ENCODE results near the gene SOBP. TPM values are rescaled to one million over a fixed set of nuclear protein-coding genes. Genes with fewer than 3 reads are reported as not detected.
"Not testable (repeated sequence)": the region's sequence is repeated elsewhere in the genome, so short reads cannot be mapped to it uniquely, and the experiment has no call there.

Gene SOBP
- total and polyA plus RNA-seq, 8 donors: 0.58 to 16.9 (median 4.4) TPM

DNA sequence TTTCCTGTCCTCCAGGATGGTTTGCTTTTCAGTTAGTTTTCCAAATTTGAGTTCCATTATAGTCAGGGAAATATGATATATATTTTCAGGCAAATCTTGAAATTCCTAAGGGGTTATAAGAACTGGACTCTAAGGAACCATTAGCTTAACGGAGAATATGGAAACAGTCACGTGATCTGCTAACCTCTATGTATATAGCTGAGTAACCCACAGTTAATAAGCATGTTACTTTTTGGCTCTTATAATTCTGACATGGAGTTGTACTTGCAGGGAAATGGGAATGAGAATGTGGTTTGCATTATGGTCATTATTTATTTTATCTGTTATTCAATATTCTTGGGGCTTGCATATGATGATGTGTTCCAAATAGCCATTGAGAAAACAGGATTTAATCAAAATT lies 23.3 kb downstream of the SOBP start:
- no peak overlapping the region for H3K4me3 ChIP-seq
- H3K27ac ChIP-seq: no peak overlapping the region
- H3K36me3 ChIP-seq: peaks cover 0 to 8% (median 0%) of the 10 kb centered on the region in 4 donors
- H3K9me3 ChIP-seq: peaks cover 0 to 8% (median 0%) of the 10 kb centered on the region in 4 donors
- H3K27me3 ChIP-seq: no peaks in the 10 kb centered on the region
- TF ChIP-seq POLR2AphosphoS5 (IDR thresholded peaks at IDR 0.05) (no peak), POLR2A (IDR thresholded peaks at IDR 0.05) (no peak), EP300 (IDR thresholded peaks at IDR 0.05) (no peak)
- TF ChIP-seq, protein P1, sequence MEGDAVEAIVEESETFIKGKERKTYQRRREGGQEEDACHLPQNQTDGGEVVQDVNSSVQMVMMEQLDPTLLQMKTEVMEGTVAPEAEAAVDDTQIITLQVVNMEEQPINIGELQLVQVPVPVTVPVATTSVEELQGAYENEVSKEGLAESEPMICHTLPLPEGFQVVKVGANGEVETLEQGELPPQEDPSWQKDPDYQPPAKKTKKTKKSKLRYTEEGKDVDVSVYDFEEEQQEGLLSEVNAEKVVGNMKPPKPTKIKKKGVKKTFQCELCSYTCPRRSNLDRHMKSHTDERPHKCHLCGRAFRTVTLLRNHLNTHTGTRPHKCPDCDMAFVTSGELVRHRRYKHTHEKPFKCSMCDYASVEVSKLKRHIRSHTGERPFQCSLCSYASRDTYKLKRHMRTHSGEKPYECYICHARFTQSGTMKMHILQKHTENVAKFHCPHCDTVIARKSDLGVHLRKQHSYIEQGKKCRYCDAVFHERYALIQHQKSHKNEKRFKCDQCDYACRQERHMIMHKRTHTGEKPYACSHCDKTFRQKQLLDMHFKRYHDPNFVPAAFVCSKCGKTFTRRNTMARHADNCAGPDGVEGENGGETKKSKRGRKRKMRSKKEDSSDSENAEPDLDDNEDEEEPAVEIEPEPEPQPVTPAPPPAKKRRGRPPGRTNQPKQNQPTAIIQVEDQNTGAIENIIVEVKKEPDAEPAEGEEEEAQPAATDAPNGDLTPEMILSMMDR (IDR thresholded peaks at IDR 0.05): no peak
- 85 to 98% (median 95%) methylated on average over 2 of the region's 2 CpGs for WGBS, 5 donors
- H3K4me1 ChIP-seq: peaks cover 0 to 13% (median 9%) of the 10 kb centered on the region in 4 donors
- DNase-seq: no peak
- intact Hi-C loops (cut with DNase I; ENCODE audit: low total_unique reads): no loop called here

DNA sequence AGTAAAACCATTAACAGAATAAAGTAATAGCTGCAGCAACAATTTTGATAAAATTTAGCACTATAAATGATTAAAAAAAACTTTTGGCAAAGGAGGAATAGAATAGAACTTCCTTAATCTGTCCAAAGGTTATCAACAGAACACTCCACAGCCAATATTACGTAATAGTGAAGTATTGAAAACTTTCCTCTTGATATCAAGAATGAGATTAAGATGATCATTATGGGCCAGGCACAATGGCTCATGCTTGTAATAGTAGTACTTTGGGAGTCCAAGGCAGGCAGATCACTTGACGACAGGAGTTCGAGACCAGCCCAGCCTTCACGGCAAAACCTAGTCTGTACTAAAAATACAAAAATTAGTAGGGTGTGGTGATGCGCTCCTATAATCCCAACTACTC lies 26.0 kb downstream of the SOBP start:
- 92 to 98% (median 96%) methylated on average over 5 of the region's 5 CpGs for WGBS, 5 donors
- intact Hi-C loops (cut with DNase I; ENCODE audit: low total_unique reads): no loop called here
- Histone ChIP-seq H3K4me1 (peaks cover 0 to 3% (median 0%) of the 10 kb centered on the region in 4 donors), H3K36me3 (peaks cover 0 to 8% (median 0%) of the 10 kb centered on the region in 4 donors), H3K9me3 (peaks cover 0 to 8% (median 0%) of the 10 kb centered on the region in 4 donors), H3K27me3 (no peaks in the 10 kb centered on the region), H3K27ac (no peak overlapping the region), H3K4me3 (no peak overlapping the region)
- TF ChIP-seq POLR2AphosphoS5 (IDR thresholded peaks at IDR 0.05) (no peak), POLR2A (IDR thresholded peaks at IDR 0.05) (no peak), EP300 (IDR thresholded peaks at IDR 0.05) (no peak)
- TF ChIP-seq, protein P1 (IDR thresholded peaks at IDR 0.05): no peak
- DNase-seq: no peak

DNA sequence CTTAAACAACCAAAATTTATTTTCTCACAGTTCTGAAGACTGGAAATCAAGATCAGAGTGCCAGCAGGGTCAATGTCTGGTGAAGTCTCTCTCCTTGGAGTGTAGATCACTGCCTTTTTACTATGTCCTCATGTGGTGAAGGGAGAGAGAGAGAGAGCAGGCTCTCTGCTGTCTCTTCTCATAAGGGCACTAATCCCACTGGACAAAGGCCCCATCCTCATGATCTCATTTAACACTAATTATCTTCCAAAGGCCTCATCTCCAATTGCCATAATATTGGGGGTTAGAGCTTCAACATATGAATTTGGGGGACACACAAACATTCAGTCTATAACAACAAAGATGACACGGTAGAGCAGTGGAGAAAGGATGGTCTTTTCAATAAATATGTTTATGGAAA lies 27.4 kb downstream of the SOBP start:
- DNase-seq: no peak
- H3K9me3 ChIP-seq: peaks cover 0 to 8% (median 0%) of the 10 kb centered on the region in 4 donors
- WGBS, 5 donors: 88 to 100% (median 95%) methylated on average over 1 of the region's 1 CpG
- H3K27ac ChIP-seq: no peak overlapping the region
- no peaks in the 10 kb centered on the region for H3K4me1 ChIP-seq
- intact Hi-C loops (cut with DNase I; ENCODE audit: low total_unique reads): no loop called here
- no peak for TF ChIP-seq EP300 (IDR thresholded peaks at IDR 0.05)
- TF ChIP-seq POLR2A (IDR thresholded peaks at IDR 0.05): no peak
- no peak overlapping the region for H3K4me3 ChIP-seq
- no peaks in the 10 kb centered on the region for H3K27me3 ChIP-seq
- peaks cover 0 to 8% (median 0%) of the 10 kb centered on the region in 4 donors for H3K36me3 ChIP-seq

DNA sequence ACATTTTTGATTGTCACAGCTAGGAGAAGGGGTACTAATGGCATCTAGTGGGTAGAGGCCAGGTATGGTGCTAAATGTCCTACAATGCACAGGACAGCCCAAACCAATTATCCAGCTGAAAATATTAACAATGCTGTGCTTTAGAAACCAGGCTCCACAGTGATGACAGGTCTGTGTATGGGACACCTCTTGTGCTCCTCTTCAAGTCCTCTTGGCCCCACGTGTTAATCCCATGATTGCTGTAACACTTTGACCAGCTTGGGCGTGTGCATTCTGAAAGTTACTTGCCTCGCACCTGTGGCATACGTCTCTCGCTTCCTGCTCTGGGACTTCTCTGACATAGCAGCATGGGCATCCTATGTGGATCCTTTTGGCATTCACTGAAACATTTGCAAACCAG lies 29.3 kb downstream of the SOBP start:
- H3K36me3 ChIP-seq; DNase-seq; H3K4me3 ChIP-seq; H3K27me3 ChIP-seq; intact Hi-C loops (cut with DNase I; ENCODE audit: low total_unique reads); H3K9me3 ChIP-seq; H3K4me1 ChIP-seq; H3K27ac ChIP-seq: not testable (repeated sequence)
- WGBS, 5 donors: 81 to 97% (median 95%) methylated on average over 5 of the region's 5 CpGs

DNA sequence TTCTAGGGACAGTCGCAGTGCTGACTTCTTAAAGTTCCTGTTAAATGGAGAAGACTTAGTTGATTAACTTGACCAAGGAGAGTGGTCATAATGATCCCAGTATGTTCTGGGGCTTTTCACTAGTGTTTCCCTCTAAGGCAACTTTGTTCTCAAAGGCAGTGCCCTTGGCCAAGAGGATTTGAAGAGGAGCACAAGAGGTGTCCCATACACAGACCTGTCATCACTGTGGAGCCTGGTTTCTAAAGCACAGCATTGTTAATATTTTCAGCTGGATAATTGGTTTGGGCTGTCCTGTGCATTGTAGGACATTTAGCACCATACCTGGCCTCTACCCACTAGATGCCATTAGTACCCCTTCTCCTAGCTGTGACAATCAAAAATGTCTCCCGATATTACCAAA lies 30.8 kb downstream of the SOBP start:
- H3K9me3 ChIP-seq; intact Hi-C loops (cut with DNase I; ENCODE audit: low total_unique reads); H3K27me3 ChIP-seq; DNase-seq; H3K36me3 ChIP-seq; H3K27ac ChIP-seq; H3K4me1 ChIP-seq; H3K4me3 ChIP-seq: not testable (repeated sequence)
- 0 to 69% (median 0%) methylated on average over 1 of the region's 2 CpGs for WGBS, 5 donors

DNA sequence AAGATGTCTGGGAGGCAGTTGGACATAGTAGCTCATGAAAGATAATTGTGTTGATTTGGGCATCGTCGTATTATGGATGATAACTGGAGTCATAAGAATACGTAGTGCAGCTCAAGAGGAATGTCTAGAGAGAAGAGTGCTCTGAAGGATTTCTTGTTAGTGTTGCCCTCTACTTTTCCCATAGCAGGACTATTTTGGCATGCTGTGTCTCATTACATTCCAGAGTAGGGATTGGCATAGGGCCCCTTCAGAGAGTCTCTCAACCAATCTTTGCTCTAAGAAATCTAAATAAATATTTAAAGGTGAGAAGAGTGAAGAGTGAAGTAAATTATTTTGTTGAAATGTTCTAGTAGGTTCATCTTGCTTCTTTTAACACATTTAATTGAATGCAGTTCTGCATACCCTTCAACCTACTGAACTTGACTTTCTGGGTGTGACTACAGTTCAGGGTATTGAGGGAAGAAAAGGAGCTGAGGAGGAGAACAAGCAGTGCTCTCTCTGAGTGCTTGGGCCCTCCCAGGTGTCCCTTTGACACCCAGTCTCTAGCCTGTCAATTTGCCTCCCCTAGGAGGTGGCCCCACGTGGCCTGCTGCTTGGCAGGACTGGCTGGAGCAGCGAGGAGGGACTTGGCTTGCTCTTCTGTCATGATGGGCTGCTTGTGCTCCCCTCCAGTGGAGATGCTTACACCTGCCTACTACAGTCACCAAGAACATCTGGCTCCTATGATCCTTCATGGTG lies 33.3 kb downstream of the SOBP start:
- Histone ChIP-seq H3K27ac (no peak overlapping the region), H3K4me3 (no peak overlapping the region), H3K36me3 (no peaks in the 10 kb centered on the region), H3K27me3 (no peaks in the 10 kb centered on the region), H3K4me1 (peaks cover 0 to 10% (median 0%) of the 10 kb centered on the region in 4 donors), H3K9me3 (no peaks in the 10 kb centered on the region)
- TF ChIP-seq EP300 (IDR thresholded peaks at IDR 0.05) (no peak), POLR2AphosphoS5 (IDR thresholded peaks at IDR 0.05) (no peak), POLR2A (IDR thresholded peaks at IDR 0.05) (no peak)
- TF ChIP-seq, protein P1 (IDR thresholded peaks at IDR 0.05): no peak
- intact Hi-C loops (cut with DNase I; ENCODE audit: low total_unique reads): no loop called here
- DNase-seq: no peak
- 69 to 89% (median 84%) methylated on average over 5 of the region's 5 CpGs for WGBS, 5 donors
